Neural cell (in vitro differentiated cells): ENCODE data around the gene ADARB2. TPM values are rescaled to one million over a fixed set of nuclear protein-coding genes. Genes with fewer than 3 reads are reported as not detected.

Experiments
- H2AFZ ChIP-seq: fragments of 200-600, 300-800 bp; sonication (generic), shearing (Covaris generic); 2 replicates; pipeline ENCODE4 v1.6.0; 2014; ENCODE audit warnings: low read depth, mild to moderate bottlenecking, antibody characterized with exemption, low read length, moderate library complexity
- H3F3A ChIP-seq: fragments of 200-600 bp; shearing (Covaris generic); 2 replicates; pipeline ENCODE4 v1.6.1; 2016; ENCODE audit warnings: mild to moderate bottlenecking, moderate library complexity, mixed read lengths, antibody characterized with exemption, low read length; ENCODE audit not compliant: insufficient read depth, poor library complexity, severe bottlenecking
- H3K27ac ChIP-seq: fragments of 200-600, 300-800 bp; sonication (generic), shearing (Covaris generic); 2 replicates; pipeline ENCODE4 v1.5.1; 2014; ENCODE audit warnings: mild to moderate bottlenecking, low read length, moderate library complexity
- H3K27me3 ChIP-seq: fragments of 300-800, 200-600 bp; sonication (generic), shearing (Covaris generic); 2 replicates; pipeline ENCODE4 v1.6.0; 2014; ENCODE audit warnings: mild to moderate bottlenecking, low read depth, low read length, moderate library complexity; ENCODE audit not compliant: insufficient read depth
- H3K36me3 ChIP-seq: fragments of 300-800, 200-600 bp; sonication (generic), shearing (Covaris generic); 2 replicates; pipeline ENCODE4 v1.5.1; 2014; ENCODE audit warnings: mild to moderate bottlenecking, antibody characterized with exemption, low read length, moderate library complexity; ENCODE audit not compliant: insufficient read depth
- H3K4me2 ChIP-seq: fragments of 300-800, 200-600 bp; sonication (generic), shearing (Covaris generic); 2 replicates; pipeline ENCODE4 v1.6.0; 2014; ENCODE audit warnings: mild to moderate bottlenecking, low read length
- H3K4me3 ChIP-seq: fragments of 300-800, 200-600 bp; sonication (generic), shearing (Covaris generic); 2 replicates; pipeline ENCODE4 v1.5.1; 2014; ENCODE audit warnings: mild to moderate bottlenecking, low read length, moderate library complexity
- H3K79me2 ChIP-seq: fragments of 200-600 bp; shearing (Covaris generic); replicated peaks from 2 replicates; pipeline ENCODE4 v1.6.0; 2014; ENCODE audit warnings: mild to moderate bottlenecking, low read length, moderate library complexity; ENCODE audit not compliant: insufficient read depth
- H3K9ac ChIP-seq: fragments of 300-800, 200-600 bp; sonication (generic), shearing (Covaris generic); 2 replicates; pipeline ENCODE4 v1.6.1; 2016; ENCODE audit warnings: mild to moderate bottlenecking, low read length, mixed read lengths
- H3K9me2 ChIP-seq: fragments of 200-600 bp; shearing (Covaris generic); 2 replicates; pipeline ENCODE4 v1.6.1; 2016; ENCODE audit warnings: mild to moderate bottlenecking, low read length, mixed read lengths; ENCODE audit not compliant: insufficient read depth
- H3K9me3 ChIP-seq: fragments of 200-600, 300-800 bp; sonication (generic), shearing (Covaris generic); 2 replicates; pipeline ENCODE4 v1.6.1; 2016; ENCODE audit warnings: mild to moderate bottlenecking, mixed run types, low read length, moderate library complexity, mixed read lengths
- H4K20me1 ChIP-seq: fragments of 200-600 bp; shearing (Covaris generic); 2 replicates; pipeline ENCODE4 v1.6.1; 2016; ENCODE audit warnings: mild to moderate bottlenecking, mixed run types; ENCODE audit not compliant: insufficient read depth
- CTCF ChIP-seq: fragments of 450-650 bp; IDR thresholded peaks from 2 replicates; pipeline ENCODE4 v1.5.1; 2014; ENCODE audit warnings: antibody characterized with exemption, mild to moderate bottlenecking, moderate library complexity; ENCODE audit not compliant: poor library complexity, severe bottlenecking
- EP300 ChIP-seq: fragments of 450-650 bp; conservative IDR thresholded peaks from 2 replicates; pipeline ENCODE4 v1.6.1; 2014; ENCODE audit warnings: antibody characterized with exemption, mild to moderate bottlenecking, moderate library complexity; ENCODE audit not compliant: poor library complexity, severe bottlenecking
- EZH2 ChIP-seq: fragments of 200-600, 300-800 bp; shearing (Covaris generic), sonication (generic); IDR thresholded peaks from 2 replicates; pipeline ENCODE4 v1.6.1; 2014; ENCODE audit warnings: antibody characterized with exemption, low read length, borderline replicate concordance, mild to moderate bottlenecking; ENCODE audit not compliant: insufficient read depth, poor library complexity, severe bottlenecking
- MXI1 ChIP-seq: fragments of 450-650 bp; conservative IDR thresholded peaks from 2 replicates; pipeline ENCODE4 v1.6.1; 2014; ENCODE audit warnings: antibody characterized with exemption, mild to moderate bottlenecking; ENCODE audit not compliant: poor library complexity, severe bottlenecking
- POLR2AphosphoS5 ChIP-seq: IDR thresholded peaks from 2 replicates; pipeline ENCODE4 v1.6.1; 2012
- RAD21 ChIP-seq: fragments of 450-650 bp; conservative IDR thresholded peaks from 2 replicates; pipeline ENCODE4 v1.6.1; 2014; ENCODE audit warnings: antibody characterized with exemption, mild to moderate bottlenecking, moderate library complexity
- SMC3 ChIP-seq: fragments of 450-650 bp; conservative IDR thresholded peaks from 2 replicates; pipeline ENCODE4 v1.6.1; 2014; ENCODE audit warnings: antibody characterized with exemption, mild to moderate bottlenecking, moderate library complexity; ENCODE audit not compliant: poor library complexity
- TAF1 ChIP-seq: IDR thresholded peaks from 2 replicates; pipeline ENCODE4 v1.6.1; 2012; ENCODE audit warnings: low read depth
- polyA plus RNA-seq: library from polyadenylated mRNA; depleted of rRNA; stranded (reverse); fragments of >200 nt; gene quantifications from 2 replicates; pipeline ENCODE4 v1.2.3, GENCODE V29; 2014
- TF ChIP-seq, protein P1 (sequence below): IDR thresholded peaks from 2 replicates; pipeline ENCODE4 v1.6.1; 2012; ENCODE audit warnings: borderline replicate concordance

Gene ADARB2
- polyA plus RNA-seq, 1 donor from 2014 or later = 3.6 TPM

DNA sequence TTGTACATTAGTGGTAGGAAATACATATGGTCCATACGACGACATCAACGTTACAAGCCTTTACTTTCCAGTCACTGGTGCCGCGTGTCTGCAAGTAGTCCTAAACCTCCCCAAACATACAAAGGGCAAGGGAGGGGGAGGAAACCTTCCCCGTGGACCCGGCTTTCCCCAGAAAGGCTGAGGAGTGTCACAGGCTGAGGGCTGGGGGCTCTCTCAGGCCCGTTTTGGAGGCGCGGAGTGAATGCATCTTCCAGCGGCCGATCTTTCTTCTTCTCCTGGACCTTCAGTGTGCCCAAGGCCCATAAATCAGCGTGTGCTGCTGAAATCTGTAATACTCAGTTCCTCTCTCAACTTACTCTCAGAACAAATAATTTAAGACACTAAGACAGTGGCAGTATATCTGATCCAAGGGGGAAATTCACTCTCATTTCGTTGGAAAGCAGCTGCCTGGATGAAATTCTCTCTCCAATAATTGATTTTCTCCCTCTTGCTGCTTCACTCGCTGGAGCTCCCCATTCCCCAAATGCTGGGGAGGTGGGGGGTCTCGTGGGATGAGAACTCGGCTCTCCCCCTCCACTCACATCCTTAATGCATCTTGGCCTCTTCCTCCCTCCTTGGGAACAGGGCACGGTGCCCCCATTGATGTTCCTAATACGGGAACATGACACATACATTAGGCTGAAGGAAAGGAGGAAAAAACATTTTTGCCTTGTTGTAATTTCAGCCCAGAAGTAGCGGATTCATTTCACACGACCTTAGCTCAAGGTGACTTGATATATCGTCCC lies 126.1 kb downstream of the ADARB2 start:
- Histone ChIP-seq H3K36me3 (no peaks in the 10 kb centered on the region), H3K4me3 (no peak overlapping the region), H3K9ac (no peak overlapping the region), H3K9me3 (no peaks in the 10 kb centered on the region), H3F3A (no peaks in the 10 kb centered on the region), H2AFZ (no peak overlapping the region), H3K4me2 (no peak overlapping the region), H3K79me2 (no peaks in the 10 kb centered on the region), H3K27me3 (no peaks in the 10 kb centered on the region), H4K20me1 (no peaks in the 10 kb centered on the region), H3K9me2 (no peaks in the 10 kb centered on the region), H3K27ac (no peak overlapping the region)
- TF ChIP-seq CTCF (no peak), RAD21 (no peak), EZH2 (no peak), POLR2AphosphoS5 (no peak), MXI1 (no peak), EP300 (no peak), TAF1 (no peak), SMC3 (no peak)
- TF ChIP-seq, protein P1, sequence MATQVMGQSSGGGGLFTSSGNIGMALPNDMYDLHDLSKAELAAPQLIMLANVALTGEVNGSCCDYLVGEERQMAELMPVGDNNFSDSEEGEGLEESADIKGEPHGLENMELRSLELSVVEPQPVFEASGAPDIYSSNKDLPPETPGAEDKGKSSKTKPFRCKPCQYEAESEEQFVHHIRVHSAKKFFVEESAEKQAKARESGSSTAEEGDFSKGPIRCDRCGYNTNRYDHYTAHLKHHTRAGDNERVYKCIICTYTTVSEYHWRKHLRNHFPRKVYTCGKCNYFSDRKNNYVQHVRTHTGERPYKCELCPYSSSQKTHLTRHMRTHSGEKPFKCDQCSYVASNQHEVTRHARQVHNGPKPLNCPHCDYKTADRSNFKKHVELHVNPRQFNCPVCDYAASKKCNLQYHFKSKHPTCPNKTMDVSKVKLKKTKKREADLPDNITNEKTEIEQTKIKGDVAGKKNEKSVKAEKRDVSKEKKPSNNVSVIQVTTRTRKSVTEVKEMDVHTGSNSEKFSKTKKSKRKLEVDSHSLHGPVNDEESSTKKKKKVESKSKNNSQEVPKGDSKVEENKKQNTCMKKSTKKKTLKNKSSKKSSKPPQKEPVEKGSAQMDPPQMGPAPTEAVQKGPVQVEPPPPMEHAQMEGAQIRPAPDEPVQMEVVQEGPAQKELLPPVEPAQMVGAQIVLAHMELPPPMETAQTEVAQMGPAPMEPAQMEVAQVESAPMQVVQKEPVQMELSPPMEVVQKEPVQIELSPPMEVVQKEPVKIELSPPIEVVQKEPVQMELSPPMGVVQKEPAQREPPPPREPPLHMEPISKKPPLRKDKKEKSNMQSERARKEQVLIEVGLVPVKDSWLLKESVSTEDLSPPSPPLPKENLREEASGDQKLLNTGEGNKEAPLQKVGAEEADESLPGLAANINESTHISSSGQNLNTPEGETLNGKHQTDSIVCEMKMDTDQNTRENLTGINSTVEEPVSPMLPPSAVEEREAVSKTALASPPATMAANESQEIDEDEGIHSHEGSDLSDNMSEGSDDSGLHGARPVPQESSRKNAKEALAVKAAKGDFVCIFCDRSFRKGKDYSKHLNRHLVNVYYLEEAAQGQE = no peak

DNA sequence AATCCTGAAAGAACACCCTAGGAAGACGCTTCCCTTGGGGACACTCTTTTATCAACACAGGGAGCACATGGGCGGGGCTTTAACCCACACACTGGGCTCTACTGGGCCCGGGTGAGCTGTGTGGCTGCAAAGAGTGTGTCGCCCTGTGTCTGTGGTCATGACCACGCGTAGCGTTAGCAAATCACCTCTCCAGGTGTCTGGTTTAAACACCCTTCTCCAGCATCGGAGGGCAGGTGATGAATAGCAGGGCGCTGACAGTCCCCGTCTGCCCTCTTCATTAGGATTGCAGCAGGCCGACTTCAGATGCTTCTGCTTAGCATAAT lies 127.7 kb downstream of the ADARB2 start:
- H4K20me1 ChIP-seq = no peaks in the 10 kb centered on the region
- no peaks in the 10 kb centered on the region for H3K9me2 ChIP-seq
- no peak overlapping the region for H3K27ac ChIP-seq
- H3K9me3 ChIP-seq = no peaks in the 10 kb centered on the region
- H3K4me2 ChIP-seq = no peak overlapping the region
- H3K27me3 ChIP-seq = no peaks in the 10 kb centered on the region
- TF ChIP-seq RAD21 (no peak), TAF1 (no peak), CTCF (no peak), EP300 (no peak), POLR2AphosphoS5 (no peak), MXI1 (no peak), EZH2 (no peak), SMC3 (no peak)
- TF ChIP-seq, protein P1 = no peak
- no peak overlapping the region for H3K4me3 ChIP-seq
- H3K79me2 ChIP-seq = no peaks in the 10 kb centered on the region
- no peaks in the 10 kb centered on the region for H3K36me3 ChIP-seq
- H2AFZ ChIP-seq = no peak overlapping the region
- H3F3A ChIP-seq = no peaks in the 10 kb centered on the region
- H3K9ac ChIP-seq = no peak overlapping the region
